ENCODE measurements around the gene CPNE6. TPM values are rescaled to one million over a fixed set of nuclear protein-coding genes. Genes with fewer than 3 reads are reported as not detected.

Gene CPNE6
- polyA plus RNA-seq, 1 donor (not counting 4 experiments of a cell fraction or from before 2014, with no cell fraction given): not detected

GRCh38 chr14:24063263-24063836 is 8.0 kb upstream of the CPNE6 start:
- no peak for DNase-seq (ENCODE audit: low read depth, low spot score)
- peaks cover 5% of the 10 kb centered on the region for H3K27me3 ChIP-seq (ENCODE audit: control insufficient read depth, extremely low read depth, insufficient read depth, low read length)
- no peak overlapping the region for H3K4me3 ChIP-seq (ENCODE audit: control insufficient read depth in 2 of 3, extremely low read depth in 1 of 3, insufficient read depth in 2 of 3, low read depth in 1 of 3, low read length in 3 of 3)
- H3K36me3 ChIP-seq (ENCODE audit: control insufficient read depth in 2 of 2, extremely low read depth in 1 of 2, insufficient read depth in 2 of 2, low read length in 2 of 2): no peaks in the 10 kb centered on the region
- no peaks in the 10 kb centered on the region for H4K20me1 ChIP-seq (ENCODE audit: control insufficient read depth, extremely low read depth, insufficient read depth, low read length)
- no peak overlapping the region for H2AFZ ChIP-seq (ENCODE audit: control insufficient read depth, low read length)
- no peak for FAIRE-seq
- dilution Hi-C loops (cut with MboI; ENCODE audit: extremely low pct_ligation_motif_present, low sequenced_read_pairs): no loop called here
- no peak overlapping the region for H3K27ac ChIP-seq (ENCODE audit: control insufficient read depth, insufficient read depth, low read length)
- no peak for TF ChIP-seq CTCF (optimal IDR thresholded peaks at IDR 0.05 in 1 of 3, IDR thresholded peaks at IDR 0.05 in 1 of 3, conservative IDR thresholded peaks at IDR 0.05 in 1 of 3; ENCODE audit: extremely low read depth in 1 of 3, insufficient read depth in 2 of 3, low read length in 3 of 3)
- TF ChIP-seq EZH2 (IDR thresholded peaks at IDR 0.05; ENCODE audit: low read length): no peak
- no peaks in the 10 kb centered on the region for H3K9me3 ChIP-seq (ENCODE audit: control insufficient read depth, low read depth, low read length)
- H3K9ac ChIP-seq (ENCODE audit: control insufficient read depth, extremely low read depth, insufficient read depth, low read length): no peak overlapping the region
- H3K79me2 ChIP-seq (ENCODE audit: control insufficient read depth, insufficient read depth, low read length): no peaks in the 10 kb centered on the region
- H3K4me2 ChIP-seq (ENCODE audit: control insufficient read depth, extremely low read depth, insufficient read depth, low read depth, low read length): no peak overlapping the region
- H3K4me1 ChIP-seq (ENCODE audit: control insufficient read depth, extremely low read depth, insufficient read depth, low read length): no peaks in the 10 kb centered on the region
- H3K9me1 ChIP-seq (ENCODE audit: control insufficient read depth, extremely low read depth, insufficient read depth, low read length): no peaks in the 10 kb centered on the region

- peaks cover 5% of the 10 kb centered on the region for H3K27me3 ChIP-seq (ENCODE audit: control insufficient read depth, extremely low read depth, insufficient read depth, low read length)
- no peak overlapping the region for H3K4me2 ChIP-seq (ENCODE audit: control insufficient read depth, extremely low read depth, insufficient read depth, low read depth, low read length)
- DNase-seq (ENCODE audit: low read depth, low spot score) (no peak), FAIRE-seq (no peak)
- H3K4me1 ChIP-seq (ENCODE audit: control insufficient read depth, extremely low read depth, insufficient read depth, low read length): no peaks in the 10 kb centered on the region
- no peaks in the 10 kb centered on the region for H4K20me1 ChIP-seq (ENCODE audit: control insufficient read depth, extremely low read depth, insufficient read depth, low read length)
- H3K9me1 ChIP-seq (ENCODE audit: control insufficient read depth, extremely low read depth, insufficient read depth, low read length): no peaks in the 10 kb centered on the region
- H3K9me3 ChIP-seq (ENCODE audit: control insufficient read depth, low read depth, low read length): no peaks in the 10 kb centered on the region
- H3K9ac ChIP-seq (ENCODE audit: control insufficient read depth, extremely low read depth, insufficient read depth, low read length): no peak overlapping the region
- H2AFZ ChIP-seq (ENCODE audit: control insufficient read depth, low read length): no peak overlapping the region
- H3K27ac ChIP-seq (ENCODE audit: control insufficient read depth, insufficient read depth, low read length): no peak overlapping the region
- TF ChIP-seq EZH2 (IDR thresholded peaks at IDR 0.05; ENCODE audit: low read length): no peak
- no peak for TF ChIP-seq CTCF (optimal IDR thresholded peaks at IDR 0.05 in 1 of 3, IDR thresholded peaks at IDR 0.05 in 1 of 3, conservative IDR thresholded peaks at IDR 0.05 in 1 of 3; ENCODE audit: extremely low read depth in 1 of 3, insufficient read depth in 2 of 3, low read length in 3 of 3)
- no peaks in the 10 kb centered on the region for H3K36me3 ChIP-seq (ENCODE audit: control insufficient read depth in 2 of 2, extremely low read depth in 1 of 2, insufficient read depth in 2 of 2, low read length in 2 of 2)
- dilution Hi-C loops (cut with MboI; ENCODE audit: extremely low pct_ligation_motif_present, low sequenced_read_pairs): no loop called here
- H3K4me3 ChIP-seq (ENCODE audit: control insufficient read depth in 2 of 3, extremely low read depth in 1 of 3, insufficient read depth in 2 of 3, low read depth in 1 of 3, low read length in 3 of 3): no peak overlapping the region
- H3K79me2 ChIP-seq (ENCODE audit: control insufficient read depth, insufficient read depth, low read length): no peaks in the 10 kb centered on the region
These were observed 7.1 kb upstream of the CPNE6 start for GRCh38 chr14:24064091-24064795.
